Measurements from ENCODE around the gene CBFB.
A peak's percentile ranks its signal among the peaks of the same experiment; 100 is the strongest.
"Not testable (repeated sequence)": the region's sequence is repeated elsewhere in the genome, so short reads cannot be mapped to it uniquely, and the experiment has no call there.

The CBFB gene

GRCh38 chr16:67017421-67017750 lies 11.6 kb upstream of the CBFB start:
- no peak for DNase-seq

- peak; percentile 71 for DNase-seq
These were observed 11.0 kb upstream of the CBFB start for GRCh38 chr16:67017810-67018488.

GRCh38 chr16:67019171-67019570 lies 9.8 kb upstream of the CBFB start:
- no peak for DNase-seq

GRCh38 chr16:67021321-67021720 lies 7.6 kb upstream of the CBFB start:
- no peak for DNase-seq

GRCh38 chr16:67022531-67023214 lies 6.3 kb upstream of the CBFB start:
- no peak for DNase-seq

- DNase-seq, result no peak
These were observed 5.3 kb upstream of the CBFB start for GRCh38 chr16:67023689-67024088.

- DNase-seq, result no peak
These were observed 4.4 kb upstream of the CBFB start for GRCh38 chr16:67024384-67025209.

- DNase-seq, result no peak
These were observed 3.8 kb upstream of the CBFB start for GRCh38 chr16:67025210-67025550.

GRCh38 chr16:67026570-67026969 lies 2.4 kb upstream of the CBFB start:
- no peak for DNase-seq

- no peak for DNase-seq
These were observed 1.9 kb upstream of the CBFB start for GRCh38 chr16:67027046-67027445.

- DNase-seq, result no peak
These were observed 718 bp upstream of the CBFB start for GRCh38 chr16:67028167-67028695.

- DNase-seq, result no peak
These were observed 526 bp downstream of the CBFB start for GRCh38 chr16:67029254-67030096.

GRCh38 chr16:67030221-67030962 lies 1.4 kb downstream of the CBFB start:
- DNase-seq, result no peak

- DNase-seq, result no peak
These were observed 5.5 kb downstream of the CBFB start for GRCh38 chr16:67034487-67034886.

- no peak for DNase-seq
These were observed 6.4 kb downstream of the CBFB start for GRCh38 chr16:67035364-67035763.

GRCh38 chr16:67036323-67036741 lies 7.4 kb downstream of the CBFB start:
- DNase-seq, result no peak

- no peak for DNase-seq
These were observed 10.5 kb downstream of the CBFB start for GRCh38 chr16:67039260-67040020.

- DNase-seq, result no peak
These were observed 11.2 kb downstream of the CBFB start for GRCh38 chr16:67040166-67040565.

- DNase-seq, result no peak
These were observed 12.0 kb downstream of the CBFB start for GRCh38 chr16:67040906-67041305.

GRCh38 chr16:67041520-67041919 lies 12.6 kb downstream of the CBFB start:
- not testable (repeated sequence) for DNase-seq

GRCh38 chr16:67043420-67043819 lies 14.5 kb downstream of the CBFB start:
- no peak for DNase-seq
